ENCODE results near the gene COL8A2. TPM values are rescaled to one million over a fixed set of nuclear protein-coding genes. Genes with fewer than 3 reads are reported as not detected.

The COL8A2 gene
- total RNA-seq, 2 donors from 2014 or later = 41.6 to 126 TPM

- H3K9me3 ChIP-seq = no peaks in the 10 kb centered on the region
- no peak for DNase-seq (ENCODE audit: low spot score)
- H3K4me3 ChIP-seq = no peak overlapping the region
- H3K36me3 ChIP-seq = peaks cover 7% of the 10 kb centered on the region
- H3K27me3 ChIP-seq (replicated peaks; ENCODE audit: insufficient read depth) = no peaks in the 10 kb centered on the region
- ATAC-seq (ENCODE audit: insufficient number of reproducible peaks, low FRiP score, low read depth) = no peak
- peaks cover 40 to 84% of the 10 kb centered on the region in 2 donors for H3K4me1 ChIP-seq (ENCODE audit: control insufficient read depth in 1 of 2, low read depth in 2 of 2)
- peak overlapping the region in 1 of 2 donors; percentile 38 for H3K27ac ChIP-seq
- TF ChIP-seq CTCF (IDR thresholded peaks at IDR 0.05) = no peak
These were observed 39.3 kb upstream of the COL8A2 start for GRCh38 chr1:36164361-36164760.

- DNase-seq (ENCODE audit: low spot score) (no peak), ATAC-seq (ENCODE audit: insufficient number of reproducible peaks, low FRiP score, low read depth) (no peak)
- no peaks in the 10 kb centered on the region for H3K9me3 ChIP-seq
- no peak overlapping the region for H3K4me3 ChIP-seq
- peaks cover 7% of the 10 kb centered on the region for H3K36me3 ChIP-seq
- no peaks in the 10 kb centered on the region for H3K27me3 ChIP-seq (replicated peaks; ENCODE audit: insufficient read depth)
- H3K4me1 ChIP-seq (ENCODE audit: control insufficient read depth in 1 of 2, low read depth in 2 of 2) = peaks cover 47 to 86% of the 10 kb centered on the region in 2 donors
- peak overlapping the region; percentile 38 to 86 for H3K27ac ChIP-seq
- TF ChIP-seq CTCF (IDR thresholded peaks at IDR 0.05) = no peak
These were observed 38.4 kb upstream of the COL8A2 start for GRCh38 chr1:36163426-36163825.

GRCh38 chr1:36162680-36163239 is 37.7 kb upstream of the COL8A2 start:
- Histone ChIP-seq H3K4me1 (ENCODE audit: control insufficient read depth in 1 of 2, low read depth in 2 of 2) (peaks cover 53 to 86% of the 10 kb centered on the region in 2 donors), H3K27ac (peak overlapping the region; percentile 54 to 86), H3K9me3 (no peaks in the 10 kb centered on the region), H3K4me3 (no peak overlapping the region), H3K36me3 (peaks cover 7% of the 10 kb centered on the region), H3K27me3 (replicated peaks; ENCODE audit: insufficient read depth) (no peaks in the 10 kb centered on the region)
- DNase-seq (ENCODE audit: low spot score) (no peak), ATAC-seq (ENCODE audit: insufficient number of reproducible peaks, low FRiP score, low read depth) (no peak)
- TF ChIP-seq CTCF (IDR thresholded peaks at IDR 0.05) = no peak

- ATAC-seq (ENCODE audit: insufficient number of reproducible peaks, low FRiP score, low read depth) = no peak
- Histone ChIP-seq H3K27ac (peak overlapping the region; percentile 86 to 87), H3K27me3 (replicated peaks; ENCODE audit: insufficient read depth) (no peaks in the 10 kb centered on the region), H3K4me3 (peak overlapping the region; percentile 68), H3K4me1 (ENCODE audit: control insufficient read depth in 1 of 2, low read depth in 2 of 2) (peaks cover 53 to 83% of the 10 kb centered on the region in 2 donors), H3K36me3 (no peaks in the 10 kb centered on the region), H3K9me3 (no peaks in the 10 kb centered on the region)
- TF ChIP-seq CTCF (IDR thresholded peaks at IDR 0.05) = no peak
- no peak for DNase-seq (ENCODE audit: low spot score)
These were observed 36.9 kb upstream of the COL8A2 start for GRCh38 chr1:36161641-36162531.

- peak; percentile 47 for ATAC-seq (ENCODE audit: insufficient number of reproducible peaks, low FRiP score, low read depth)
These were observed 36.0 kb upstream of the COL8A2 start for GRCh38 chr1:36160949-36161485.

More at GRCh38 chr1:36160949-36161485, 36.0 kb upstream of the COL8A2 start:
- DNase-seq (ENCODE audit: low spot score) = no peak
- TF ChIP-seq CTCF (IDR thresholded peaks at IDR 0.05) = no peak
- Histone ChIP-seq H3K27ac (peak overlapping the region; percentile 86 to 87), H3K36me3 (no peaks in the 10 kb centered on the region), H3K4me1 (ENCODE audit: control insufficient read depth in 1 of 2, low read depth in 2 of 2) (peaks cover 53 to 74% of the 10 kb centered on the region in 2 donors), H3K4me3 (peak overlapping the region; percentile 68), H3K27me3 (replicated peaks; ENCODE audit: insufficient read depth) (no peaks in the 10 kb centered on the region), H3K9me3 (no peaks in the 10 kb centered on the region)
